A673 (cell line): Measurements from ENCODE around the gene CDKAL1. TPM values are rescaled to one million over a fixed set of nuclear protein-coding genes. Genes with fewer than 3 reads are reported as not detected.

Experiments
- BruUV-seq: library from RNA; stranded (reverse); fragments of 400-500 nt; replicated peaks from 2 replicates; lab custom pipeline; 2021; lab: Mats Ljungman, UMichigan
- CTCF ChIA-PET: fragments of 300-600 bp; sonication (Branson Sonifier 250); formaldehyde crosslinking; loops from one replicate; lab custom pipeline; 2022; ENCODE audit warnings: antibody characterized with exemption; lab: Charles Lee
- POLR2A ChIA-PET: fragments of 300-600 bp; sonication (Branson Sonifier 250); formaldehyde crosslinking; loops from one replicate; lab custom pipeline; 2022; ENCODE audit warnings: antibody characterized with exemption; ENCODE audit not compliant: low non-redundant PET; lab: Charles Lee
- DNase-seq: peaks from one replicate; pipeline ENCODE4 v3.0.0-alpha.2; 2015; ENCODE audit warnings: low spot score
- H3K27ac ChIP-seq: fragments of 200-600 bp; sonication (generic); 2 replicates; pipeline ENCODE4 v1.5.1; 2016; ENCODE audit warnings: mixed run types, low read depth, mild to moderate bottlenecking, mixed read lengths, antibody characterized with exemption, low read length; ENCODE audit not compliant: poor library complexity, severe bottlenecking
- H3K27me3 ChIP-seq: fragments of 200-600 bp; sonication (generic); replicated peaks from 2 replicates; pipeline ENCODE4 v1.6.1; 2017; ENCODE audit warnings: mixed run types, low read depth, mild to moderate bottlenecking, mixed read lengths, antibody characterized with exemption, low read length; ENCODE audit not compliant: insufficient read depth, poor library complexity
- H3K36me3 ChIP-seq: fragments of 200-600 bp; sonication (generic); 2 replicates; pipeline ENCODE4 v1.6.1; 2016; ENCODE audit warnings: mixed run types, mild to moderate bottlenecking, mixed read lengths, antibody characterized with exemption, low read length; ENCODE audit not compliant: insufficient read depth, poor library complexity, severe bottlenecking
- H3K4me1 ChIP-seq: fragments of 200-600 bp; sonication (generic); 2 replicates; pipeline ENCODE4 v1.6.1; 2017; ENCODE audit warnings: mixed run types, mild to moderate bottlenecking, mixed read lengths, antibody characterized with exemption, low read length; ENCODE audit not compliant: insufficient read depth, poor library complexity, severe bottlenecking
- H3K4me3 ChIP-seq: fragments of 200-600 bp; sonication (generic); 2 replicates; pipeline ENCODE4 v1.5.1; 2016; ENCODE audit warnings: low read depth, mixed run types, mild to moderate bottlenecking, mixed read lengths, low read length; ENCODE audit not compliant: poor library complexity, severe bottlenecking
- H3K9me3 ChIP-seq: fragments of 200-600 bp; sonication (generic); 2 replicates; pipeline ENCODE4 v1.6.1; 2016; ENCODE audit warnings: mixed run types, low read depth, mild to moderate bottlenecking, mixed read lengths, antibody characterized with exemption, low read length; ENCODE audit not compliant: poor library complexity, severe bottlenecking
- CTCF ChIP-seq: fragments of 300-800, 200-600 bp; sonication (generic); conservative IDR thresholded peaks from 2 replicates; pipeline ENCODE4 v1.5.1; 2017; ENCODE audit warnings: low read depth, mild to moderate bottlenecking, antibody characterized with exemption, low read length, moderate library complexity, mixed read lengths
- EZH2 ChIP-seq: fragments of 200-600 bp; sonication (generic); IDR thresholded peaks from 2 replicates; pipeline ENCODE4 v1.6.1; 2017; ENCODE audit warnings: borderline replicate concordance, low read depth, mild to moderate bottlenecking, mixed read lengths, antibody characterized with exemption, low read length; ENCODE audit not compliant: poor library complexity, severe bottlenecking
- intact Hi-C: fragments of 100-400 bp; cut with micrococcal nuclease; formaldehyde crosslinking; loops from one replicate; pipeline ENCODE4 v1.10.0; 2022; ENCODE audit not compliant: unreplicated experiment
- total RNA-seq: library from RNA; stranded (reverse); gene quantifications from 2 replicates; pipeline ENCODE4 v1.2.3, GENCODE V29; 2021

The CDKAL1 gene
- total RNA-seq, 1 experiment from 2014 or later: 35.5 TPM

- ChIA-PET POLR2A (no interaction called here), CTCF (no interaction called here)
- H3K4me1 ChIP-seq: peaks cover 6% of the 10 kb centered on the region
- no peak overlapping the region for H3K27ac ChIP-seq
- H3K4me3 ChIP-seq: no peak overlapping the region
- no peak for TF ChIP-seq CTCF
- TF ChIP-seq EZH2: no peak
- intact Hi-C loops: no loop called here
- no TSS peak for BruUV-seq
- no peaks in the 10 kb centered on the region for H3K36me3 ChIP-seq
- no peaks in the 10 kb centered on the region for H3K9me3 ChIP-seq
- DNase-seq: no peak
- no peaks in the 10 kb centered on the region for H3K27me3 ChIP-seq
Measured at GRCh38 chr6:20856681-20857288, 322.5 kb downstream of the CDKAL1 start.

GRCh38 chr6:20861481-20861880 lies 327.2 kb downstream of the CDKAL1 start:
- no peak for DNase-seq
- H3K9me3 ChIP-seq: no peaks in the 10 kb centered on the region
- no TSS peak for BruUV-seq
- no peaks in the 10 kb centered on the region for H3K27me3 ChIP-seq
- no peaks in the 10 kb centered on the region for H3K36me3 ChIP-seq
- H3K4me1 ChIP-seq: peaks cover 6% of the 10 kb centered on the region
- H3K4me3 ChIP-seq: no peak overlapping the region
- TF ChIP-seq CTCF: no peak
- no peak for TF ChIP-seq EZH2
- POLR2A ChIA-PET: no interaction called here
- H3K27ac ChIP-seq: no peak overlapping the region
- intact Hi-C loops: no loop called here
- CTCF ChIA-PET: no interaction called here

GRCh38 chr6:20866036-20866435 lies 331.8 kb downstream of the CDKAL1 start:
- no peak for DNase-seq
- H3K27me3 ChIP-seq: no peaks in the 10 kb centered on the region
- POLR2A ChIA-PET: no interaction called here
- H3K36me3 ChIP-seq: no peaks in the 10 kb centered on the region
- no peak overlapping the region for H3K27ac ChIP-seq
- no TSS peak for BruUV-seq
- H3K4me1 ChIP-seq: peaks cover 13% of the 10 kb centered on the region
- TF ChIP-seq CTCF: no peak
- no peak for TF ChIP-seq EZH2
- intact Hi-C loops: no loop called here
- H3K4me3 ChIP-seq: no peak overlapping the region
- H3K9me3 ChIP-seq: no peaks in the 10 kb centered on the region
- CTCF ChIA-PET: no interaction called here
